Naive thymus-derived CD4-positive, alpha-beta T cell (primary cell): Measurements from ENCODE around the gene TIE1. TPM values are rescaled to one million over a fixed set of nuclear protein-coding genes. Genes with fewer than 3 reads are reported as not detected.

Experiments used
- ATAC-seq: fragments of 150-1000 bp; cut with Tn5 transposase; 2 replicates; pipeline ENCODE4 v1.10.0; 2021; ENCODE audit warnings: mild to moderate bottlenecking, moderate library complexity
- CTCF ChIA-PET: fragments of 350-600 bp; sonication (Branson Sonifier 250); formaldehyde crosslinking; loops from one replicate; lab custom pipeline; 2021; ENCODE audit warnings: antibody characterized with exemption; lab: Charles Lee
- POLR2A ChIA-PET: fragments of 350-600 bp; sonication (Branson Sonifier 250); formaldehyde crosslinking; loops from one replicate; lab custom pipeline; 2021; ENCODE audit warnings: antibody characterized with exemption, inconsistent platforms; lab: Charles Lee
- DNase-seq, 9 donors: peaks; one replicate each; pipeline versions ENCODE4 v3.0.0 to v3.0.0-alpha.2; 2020 to 2022; ENCODE audit warnings: mixed read lengths in 1 of 9
- H3K27ac ChIP-seq: one replicate; pipeline ENCODE4 v1.7.0; 2013; ENCODE audit warnings: mild to moderate bottlenecking, low read depth, low read length, moderate library complexity
- H3K27me3 ChIP-seq, 2 donors: one replicate each; pipeline ENCODE4 v1.7.0; 2013; ENCODE audit warnings: low read length in 2 of 2, mild to moderate bottlenecking in 2 of 2, moderate library complexity in 2 of 2; ENCODE audit not compliant: control insufficient read depth in 2 of 2, insufficient read depth in 2 of 2
- H3K36me3 ChIP-seq, 3 experiments: 1 replicate in 2 of 3; 2 replicates in 1 of 3; pipeline ENCODE4 v1.7.0; 2013; ENCODE audit warnings: low read length in 3 of 3, mild to moderate bottlenecking in 3 of 3, moderate library complexity in 1 of 3; ENCODE audit not compliant: insufficient read depth in 3 of 3, control insufficient read depth in 2 of 3
- H3K4me1 ChIP-seq, 2 donors: one replicate each; pipeline ENCODE4 v1.7.0; 2013; ENCODE audit warnings: low read length in 2 of 2, mild to moderate bottlenecking in 2 of 2, moderate library complexity in 1 of 2; ENCODE audit not compliant: control insufficient read depth in 2 of 2, insufficient read depth in 2 of 2
- H3K4me3 ChIP-seq: 2 replicates; pipeline ENCODE4 v1.7.0; 2013; ENCODE audit warnings: mild to moderate bottlenecking, low read length
- H3K9me3 ChIP-seq, 3 experiments: 1 replicate in 2 of 3; 2 replicates in 1 of 3; pipeline ENCODE4 v1.7.0; 2013; ENCODE audit warnings: low read length in 3 of 3; ENCODE audit not compliant: control insufficient read depth in 2 of 3
- H3K27ac Mint-ChIP-seq, 9 donors: one replicate each; pipeline ENCODE4 v1.8.0; 2020 to 2022; ENCODE audit warnings: mixed read lengths in 9 of 9, mild to moderate bottlenecking in 8 of 9, moderate library complexity in 5 of 9, inconsistent platforms in 2 of 9
- H3K27me3 Mint-ChIP-seq, 5 donors: one replicate each; pipeline ENCODE4 v1.8.0; 2021 to 2022; ENCODE audit warnings: mixed read lengths in 5 of 5, mild to moderate bottlenecking in 1 of 5
- H3K36me3 Mint-ChIP-seq, 5 donors: one replicate each; pipeline ENCODE4 v1.8.0; 2020 to 2022; ENCODE audit warnings: mixed read lengths in 5 of 5, mild to moderate bottlenecking in 3 of 5, inconsistent platforms in 1 of 5
- H3K4me1 Mint-ChIP-seq, 7 donors: one replicate each; pipeline ENCODE4 v1.8.0; 2020 to 2022; ENCODE audit warnings: mixed read lengths in 7 of 7, mild to moderate bottlenecking in 3 of 7, inconsistent platforms in 1 of 7
- H3K4me3 Mint-ChIP-seq, 10 donors: one replicate each; pipeline ENCODE4 v1.8.0; 2020 to 2022; ENCODE audit warnings: mild to moderate bottlenecking in 10 of 10, mixed read lengths in 10 of 10, moderate library complexity in 6 of 10, inconsistent platforms in 2 of 10
- H3K9me3 Mint-ChIP-seq, 11 donors: one replicate each; pipeline ENCODE4 v1.8.0; 2020 to 2022; ENCODE audit warnings: mixed read lengths in 11 of 11, mild to moderate bottlenecking in 4 of 11, inconsistent platforms in 1 of 11, moderate library complexity in 1 of 11
- intact Hi-C, 2 donors: fragments of 100-400 bp; cut with micrococcal nuclease; formaldehyde crosslinking; loops; one replicate each; pipeline ENCODE4 v1.15.1; 2023
- polyA plus RNA-seq, 2 donors: library from polyadenylated mRNA; unstranded; fragments of 300-500 nt; fragmentation: Illumina TruSeq; gene quantifications; one replicate each; pipeline ENCODE4 v1.2.3, GENCODE V29; 2021
- total RNA-seq, 6 experiments: library from RNA in 5 of 6; stranded (reverse) in 5 of 6; gene quantifications; 1 replicate in 5 of 6; 2 replicates in 1 of 6; pipeline ENCODE4 v1.2.3 and lab custom pipeline; 2021 to 2026

The TIE1 gene
- total and polyA plus RNA-seq, 7 experiments from 2014 or later, result 0.19 to 1.9 TPM; not detected in 5

DNA sequence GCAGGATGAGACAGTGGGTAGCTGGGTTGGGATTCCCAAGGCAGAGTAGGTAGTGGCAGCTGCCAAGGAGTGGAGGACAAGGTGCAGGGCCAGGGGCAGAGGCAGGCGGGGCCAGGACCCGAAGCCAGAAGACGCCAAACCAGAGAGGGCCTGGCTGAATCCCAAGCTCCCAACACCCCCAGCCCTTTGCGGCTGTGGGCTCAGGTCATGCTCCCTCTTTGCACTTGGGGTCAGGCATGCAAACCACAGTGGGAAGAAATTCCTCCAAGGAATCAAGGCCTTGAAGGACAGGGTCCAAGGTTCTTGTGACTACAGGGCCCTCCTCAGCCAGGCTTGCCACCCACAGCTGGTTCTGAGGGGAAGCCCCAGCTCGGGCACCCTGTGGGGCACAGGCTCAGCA, 21.6 kb upstream of the TIE1 start:
- ATAC-seq (no peak), DNase-seq (no peak)
- Histone ChIP-seq H3K27ac (no peak overlapping the region), H3K36me3 (no peaks in the 10 kb centered on the region), H3K4me3 (no peak overlapping the region), H3K4me1 (peaks cover 6 to 8% of the 10 kb centered on the region in 2 donors), H3K27me3 (no peaks in the 10 kb centered on the region), H3K9me3 (no peaks in the 10 kb centered on the region)
- Mint-ChIP-seq H3K36me3 (peaks cover 0 to 10% (median 5%) of the 10 kb centered on the region in 5 donors), H3K4me1 (peaks cover 7 to 15% (median 12%) of the 10 kb centered on the region in 7 donors), H3K27ac (no peak overlapping the region), H3K9me3 (peaks cover 0 to 13% (median 4%) of the 10 kb centered on the region in 11 donors), H3K4me3 (no peak overlapping the region), H3K27me3 (peaks cover 0 to 9% (median 2%) of the 10 kb centered on the region in 5 donors)
- CTCF ChIA-PET, result no interaction called here
- intact Hi-C loops, result no loop called here
- POLR2A ChIA-PET, result interaction anchor here (0.6 kb wide), 1 partner anchor 373 kb away, joined by 4 read pairs; no protein-coding TSS in a partner anchor

DNA sequence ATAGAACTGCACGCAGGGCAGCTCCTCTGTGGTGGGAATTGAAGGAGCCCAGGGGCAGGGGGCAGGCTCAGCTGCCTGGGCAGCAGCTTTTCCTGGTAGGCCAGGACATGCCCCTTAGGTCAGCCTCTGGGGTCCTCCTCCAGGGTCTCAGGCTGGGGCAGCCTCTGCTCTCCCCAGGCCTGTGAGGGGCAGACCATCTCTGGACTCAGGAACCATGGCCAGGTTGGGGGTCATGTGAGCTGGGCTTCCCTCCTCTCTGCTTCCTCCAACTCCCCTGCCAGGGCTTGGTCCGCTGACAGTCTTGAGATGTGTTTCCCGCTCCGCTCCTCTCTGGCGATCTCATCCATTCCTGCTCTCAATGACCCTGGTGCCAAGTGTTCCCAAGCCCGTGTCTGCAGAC, 21.1 kb upstream of the TIE1 start:
- peaks cover 2 to 10% (median 7%) of the 10 kb centered on the region in 7 donors for H3K4me1 Mint-ChIP-seq
- H3K27ac Mint-ChIP-seq, result peak overlapping the region in 1 of 9 donors; percentile 32
- ATAC-seq, result no peak
- intact Hi-C loops, result no loop called here
- H3K4me3 Mint-ChIP-seq, result no peak overlapping the region
- H3K4me1 ChIP-seq, result peaks cover 1 to 4% of the 10 kb centered on the region in 2 donors
- no peaks in the 10 kb centered on the region for H3K36me3 ChIP-seq
- H3K27me3 Mint-ChIP-seq, result peaks cover 0 to 12% (median 2%) of the 10 kb centered on the region in 5 donors
- POLR2A ChIA-PET, result interaction anchor here (0.6 kb wide), 1 partner anchor 372 kb away, joined by 4 read pairs; no protein-coding TSS in a partner anchor
- peaks cover 0 to 8% (median under 1%) of the 10 kb centered on the region in 11 donors for H3K9me3 Mint-ChIP-seq
- no peak overlapping the region for H3K27ac ChIP-seq
- CTCF ChIA-PET, result no interaction called here
- H3K27me3 ChIP-seq, result no peaks in the 10 kb centered on the region
- no peaks in the 10 kb centered on the region for H3K9me3 ChIP-seq
- no peak for DNase-seq
- peaks cover 0 to 6% (median 0%) of the 10 kb centered on the region in 5 donors for H3K36me3 Mint-ChIP-seq
- no peak overlapping the region for H3K4me3 ChIP-seq

DNA sequence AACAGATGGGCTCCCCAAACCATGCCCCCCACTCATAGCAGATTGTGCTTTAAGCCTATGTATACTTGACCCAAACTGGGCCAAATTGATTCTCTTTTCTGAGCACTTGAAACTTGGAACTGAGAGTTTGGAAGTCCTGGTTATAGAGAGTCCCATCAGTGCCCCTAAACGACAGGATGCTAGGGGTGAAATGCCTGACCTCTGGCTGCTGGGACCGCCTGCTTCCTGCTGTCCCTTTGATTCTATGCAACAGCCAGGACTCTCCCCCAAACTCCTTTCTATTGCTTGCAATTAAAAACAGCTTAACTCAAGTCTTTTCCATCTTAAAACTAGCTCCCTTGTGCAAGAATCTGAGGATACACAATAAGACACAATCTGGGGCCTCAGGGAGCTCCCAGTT, 20.1 kb upstream of the TIE1 start:
- no peak overlapping the region for H3K4me3 ChIP-seq
- H3K27ac ChIP-seq, result no peak overlapping the region
- ChIA-PET CTCF (no interaction called here), POLR2A (no interaction called here)
- H3K4me3 Mint-ChIP-seq, result no peak overlapping the region
- no peaks in the 10 kb centered on the region for H3K9me3 Mint-ChIP-seq
- no peaks in the 10 kb centered on the region for H3K27me3 ChIP-seq
- no peaks in the 10 kb centered on the region for H3K4me1 ChIP-seq
- no peaks in the 10 kb centered on the region for H3K36me3 Mint-ChIP-seq
- DNase-seq (no peak), ATAC-seq (no peak)
- intact Hi-C loops, result no loop called here
- H3K4me1 Mint-ChIP-seq, result no peaks in the 10 kb centered on the region
- no peaks in the 10 kb centered on the region for H3K36me3 ChIP-seq
- peaks cover 0 to 12% (median 2%) of the 10 kb centered on the region in 5 donors for H3K27me3 Mint-ChIP-seq
- H3K27ac Mint-ChIP-seq, result no peak overlapping the region
- H3K9me3 ChIP-seq, result no peaks in the 10 kb centered on the region

DNA sequence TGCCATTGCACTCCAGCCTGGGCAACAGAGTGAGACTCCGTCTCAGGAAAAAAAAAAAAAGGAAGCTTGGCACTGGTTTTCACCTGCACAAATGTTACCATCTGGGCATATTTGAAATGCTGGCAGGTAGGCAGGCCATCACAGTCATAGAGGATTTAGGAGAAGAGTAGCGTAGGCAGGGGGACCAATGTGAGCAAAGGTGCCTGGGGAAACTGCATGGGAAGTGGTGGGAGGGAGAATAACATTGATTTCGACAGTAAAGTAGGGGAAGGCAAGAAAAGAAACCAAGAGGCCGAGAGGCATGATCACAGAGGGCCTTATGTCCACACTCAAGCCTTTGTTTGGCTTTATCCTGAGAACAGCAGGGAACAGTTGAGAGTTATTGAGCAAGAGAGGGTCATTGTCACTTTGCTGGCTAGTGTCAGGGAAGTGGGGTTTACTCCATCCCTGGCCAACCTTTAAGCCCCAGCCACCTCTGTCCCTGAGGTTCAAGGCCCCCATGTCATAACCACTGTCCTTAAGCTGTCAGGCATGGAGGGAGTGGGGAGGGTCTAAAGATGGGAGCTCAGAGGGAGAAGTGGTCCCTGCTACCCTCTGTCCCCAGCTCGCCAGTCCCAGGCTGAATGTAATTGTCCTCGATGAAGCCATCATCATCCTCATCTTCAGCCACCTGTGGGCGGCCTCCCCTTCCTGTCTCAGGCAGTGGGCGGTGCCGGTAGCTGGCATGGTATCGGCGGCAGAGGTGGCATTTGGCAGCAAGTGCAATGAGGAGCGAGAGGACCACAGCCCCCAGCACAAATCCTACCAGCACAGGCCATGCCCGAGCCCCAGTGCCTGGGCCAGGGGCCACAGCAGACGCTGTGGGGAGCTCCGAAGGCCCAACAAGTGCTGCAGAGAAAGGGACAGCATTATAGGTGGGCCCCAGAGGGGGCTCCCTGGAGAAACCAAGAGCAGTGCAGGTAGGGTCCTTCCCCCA, 18.3 kb upstream of the TIE1 start:
- no peak overlapping the region for H3K27ac ChIP-seq
- no peak overlapping the region for H3K4me3 ChIP-seq
- intact Hi-C loops, result no loop called here
- POLR2A ChIA-PET, result no interaction called here
- no peaks in the 10 kb centered on the region for H3K36me3 ChIP-seq
- no peaks in the 10 kb centered on the region for H3K9me3 ChIP-seq
- no peak for ATAC-seq
- H3K9me3 Mint-ChIP-seq, result no peaks in the 10 kb centered on the region
- H3K27ac Mint-ChIP-seq, result peak overlapping the region in 1 of 9 donors; percentile 38
- no peaks in the 10 kb centered on the region for H3K27me3 ChIP-seq
- H3K27me3 Mint-ChIP-seq, result peaks cover 0 to 13% (median 6%) of the 10 kb centered on the region in 5 donors
- H3K4me3 Mint-ChIP-seq, result no peak overlapping the region
- H3K36me3 Mint-ChIP-seq, result no peaks in the 10 kb centered on the region
- no peak for DNase-seq
- CTCF ChIA-PET, result no interaction called here
- peaks cover 0 to 2% (median 0%) of the 10 kb centered on the region in 7 donors for H3K4me1 Mint-ChIP-seq
- no peaks in the 10 kb centered on the region for H3K4me1 ChIP-seq

DNA sequence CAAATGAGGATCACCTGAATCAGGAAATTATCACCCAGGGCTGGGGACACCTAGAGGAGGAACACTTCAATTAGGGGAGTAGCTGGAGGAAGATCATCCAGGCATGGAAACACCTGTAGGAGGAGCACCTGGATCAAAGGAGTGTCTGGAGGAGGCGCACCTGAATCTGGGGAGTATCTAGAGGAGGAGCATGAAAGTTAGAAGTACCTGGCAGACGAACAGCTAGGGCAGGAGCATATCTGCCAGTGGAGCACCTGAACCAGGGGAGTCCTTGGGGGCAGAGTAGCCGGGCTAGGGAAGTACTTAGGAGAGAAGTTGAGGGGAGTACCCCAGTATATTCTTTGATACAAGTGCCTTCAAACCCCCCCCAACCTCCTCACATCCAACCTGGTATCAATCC, 16.7 kb upstream of the TIE1 start:
- no peak overlapping the region for H3K4me3 Mint-ChIP-seq
- ATAC-seq (no peak), DNase-seq (no peak)
- Histone ChIP-seq H3K27me3 (no peaks in the 10 kb centered on the region), H3K36me3 (no peaks in the 10 kb centered on the region), H3K4me3 (no peak overlapping the region), H3K27ac (no peak overlapping the region), H3K4me1 (no peaks in the 10 kb centered on the region), H3K9me3 (no peaks in the 10 kb centered on the region)
- peaks cover 0 to 2% (median 0%) of the 10 kb centered on the region in 7 donors for H3K4me1 Mint-ChIP-seq
- ChIA-PET POLR2A (no interaction called here), CTCF (no interaction called here)
- H3K27ac Mint-ChIP-seq, result no peak overlapping the region
- H3K9me3 Mint-ChIP-seq, result no peaks in the 10 kb centered on the region
- peaks cover 0 to 4% (median 0%) of the 10 kb centered on the region in 5 donors for H3K36me3 Mint-ChIP-seq
- intact Hi-C loops, result no loop called here
- H3K27me3 Mint-ChIP-seq, result peaks cover 0 to 16% (median 4%) of the 10 kb centered on the region in 5 donors

DNA sequence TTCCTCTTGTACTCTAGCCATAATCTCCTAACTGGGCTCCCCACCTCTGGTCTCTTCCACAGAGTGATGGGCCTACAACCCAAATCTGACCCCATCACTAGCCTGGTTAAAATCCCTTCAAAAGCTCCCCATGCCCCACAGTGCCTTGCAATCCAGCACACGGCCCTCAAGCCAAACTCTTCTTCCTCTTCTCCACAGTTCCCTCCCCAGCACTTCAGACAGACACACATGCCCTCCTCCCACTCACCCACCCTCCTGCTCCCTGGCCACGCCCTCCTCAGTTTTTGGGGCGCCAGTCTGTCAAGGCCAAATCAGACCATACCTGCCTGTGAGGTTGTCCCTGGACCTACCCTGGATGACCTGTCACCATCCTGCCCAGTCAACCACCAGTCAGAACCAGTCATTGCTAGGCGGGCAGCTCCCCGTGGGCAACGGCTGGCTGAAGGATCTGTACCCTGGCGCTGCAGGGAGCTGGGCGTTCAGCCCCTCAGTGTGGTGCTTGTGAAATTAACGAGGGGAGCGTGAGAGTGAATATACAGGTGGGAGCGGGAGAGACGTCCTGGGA, 16.2 kb upstream of the TIE1 start:
- intact Hi-C loops, result no loop called here
- DNase-seq, result no peak
- H3K27ac Mint-ChIP-seq, result no peak overlapping the region

More for the DNA sequence above, 16.2 kb upstream of the TIE1 start:
- H3K4me1 ChIP-seq, result no peaks in the 10 kb centered on the region
- no peaks in the 10 kb centered on the region for H3K36me3 ChIP-seq
- H3K4me3 Mint-ChIP-seq, result no peak overlapping the region
- no peak overlapping the region for H3K4me3 ChIP-seq
- no peaks in the 10 kb centered on the region for H3K9me3 ChIP-seq
- no peak for ATAC-seq
- H3K9me3 Mint-ChIP-seq, result no peaks in the 10 kb centered on the region
- no peak overlapping the region for H3K27ac ChIP-seq
- POLR2A ChIA-PET, result no interaction called here
- CTCF ChIA-PET, result no interaction called here
- H3K36me3 Mint-ChIP-seq, result peaks cover 0 to 4% (median 0%) of the 10 kb centered on the region in 5 donors
- H3K4me1 Mint-ChIP-seq, result peaks cover 0 to 2% (median 0%) of the 10 kb centered on the region in 7 donors
- H3K27me3 Mint-ChIP-seq, result peaks cover 0 to 16% (median 4%) of the 10 kb centered on the region in 5 donors
- H3K27me3 ChIP-seq, result no peaks in the 10 kb centered on the region
